LNCAP (cell line): Measurements from ENCODE around the gene TCF25.

Experiments used
- TF ChIP-seq, protein P1 (sequence below): fragments of 450-650 bp; IDR thresholded peaks from 2 replicates; pipeline ENCODE4 v1.5.1; 2017; ENCODE audit warnings: mild to moderate bottlenecking

TCF25 gene

DNA sequence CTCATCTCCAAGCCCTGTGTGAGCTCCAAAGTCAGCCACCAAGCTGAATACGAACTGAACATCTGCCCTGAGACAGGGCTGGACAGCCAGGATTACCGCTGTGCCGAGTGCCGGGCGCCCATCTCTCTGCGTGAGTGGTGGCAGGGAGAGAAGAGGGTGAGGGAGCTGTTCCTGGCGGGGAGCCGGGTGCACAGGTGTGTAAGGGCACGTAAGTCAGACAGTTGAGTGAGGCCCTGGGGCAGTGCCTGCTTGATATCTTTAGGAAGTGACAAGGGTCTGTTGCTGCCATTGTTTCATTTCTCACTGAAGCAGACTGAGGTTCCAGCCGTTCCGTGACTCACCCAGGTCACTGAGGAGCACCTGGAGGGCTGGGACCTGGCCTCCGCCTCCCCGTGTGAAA, 87.6 kb downstream of the TCF25 start:
- TF ChIP-seq, protein P1, sequence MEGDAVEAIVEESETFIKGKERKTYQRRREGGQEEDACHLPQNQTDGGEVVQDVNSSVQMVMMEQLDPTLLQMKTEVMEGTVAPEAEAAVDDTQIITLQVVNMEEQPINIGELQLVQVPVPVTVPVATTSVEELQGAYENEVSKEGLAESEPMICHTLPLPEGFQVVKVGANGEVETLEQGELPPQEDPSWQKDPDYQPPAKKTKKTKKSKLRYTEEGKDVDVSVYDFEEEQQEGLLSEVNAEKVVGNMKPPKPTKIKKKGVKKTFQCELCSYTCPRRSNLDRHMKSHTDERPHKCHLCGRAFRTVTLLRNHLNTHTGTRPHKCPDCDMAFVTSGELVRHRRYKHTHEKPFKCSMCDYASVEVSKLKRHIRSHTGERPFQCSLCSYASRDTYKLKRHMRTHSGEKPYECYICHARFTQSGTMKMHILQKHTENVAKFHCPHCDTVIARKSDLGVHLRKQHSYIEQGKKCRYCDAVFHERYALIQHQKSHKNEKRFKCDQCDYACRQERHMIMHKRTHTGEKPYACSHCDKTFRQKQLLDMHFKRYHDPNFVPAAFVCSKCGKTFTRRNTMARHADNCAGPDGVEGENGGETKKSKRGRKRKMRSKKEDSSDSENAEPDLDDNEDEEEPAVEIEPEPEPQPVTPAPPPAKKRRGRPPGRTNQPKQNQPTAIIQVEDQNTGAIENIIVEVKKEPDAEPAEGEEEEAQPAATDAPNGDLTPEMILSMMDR, result no peak
